ENCODE data around the gene RRAGC.

Gene RRAGC, protein sequence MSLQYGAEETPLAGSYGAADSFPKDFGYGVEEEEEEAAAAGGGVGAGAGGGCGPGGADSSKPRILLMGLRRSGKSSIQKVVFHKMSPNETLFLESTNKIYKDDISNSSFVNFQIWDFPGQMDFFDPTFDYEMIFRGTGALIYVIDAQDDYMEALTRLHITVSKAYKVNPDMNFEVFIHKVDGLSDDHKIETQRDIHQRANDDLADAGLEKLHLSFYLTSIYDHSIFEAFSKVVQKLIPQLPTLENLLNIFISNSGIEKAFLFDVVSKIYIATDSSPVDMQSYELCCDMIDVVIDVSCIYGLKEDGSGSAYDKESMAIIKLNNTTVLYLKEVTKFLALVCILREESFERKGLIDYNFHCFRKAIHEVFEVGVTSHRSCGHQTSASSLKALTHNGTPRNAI

GRCh38 chr1:38859561-38860453 is at the start of gene RRAGC:
Gene RRAGC, minus strand, starts transcription at chr1:38859772. Its CDS starts 126 bp downstream, at chr1:38859646.
- DNase-seq (ENCODE audit: low read depth, low spot score), result peak; percentile 100

DNA sequence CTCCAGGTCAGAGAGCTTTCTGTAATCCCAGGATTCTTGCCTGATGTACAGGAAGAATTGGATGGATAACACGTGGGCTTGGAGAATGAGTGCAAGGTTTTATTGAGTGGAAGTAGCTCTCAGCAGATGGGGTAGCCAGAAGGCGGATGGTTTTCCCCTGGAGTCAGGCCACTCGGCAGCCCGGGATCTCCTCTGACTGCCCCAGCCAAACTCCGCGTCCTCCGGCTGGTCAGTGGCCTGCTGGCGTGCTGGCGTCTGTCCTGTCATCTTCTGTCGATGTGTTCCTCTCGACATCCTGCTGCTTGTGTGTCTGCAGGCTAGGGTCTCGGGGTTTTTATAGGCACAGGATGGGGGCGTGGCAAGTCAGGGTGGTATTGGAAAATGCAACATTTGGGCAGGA is 49.2 kb upstream of the RRAGC start:
- no peak for DNase-seq (ENCODE audit: low read depth, low spot score)

DNA sequence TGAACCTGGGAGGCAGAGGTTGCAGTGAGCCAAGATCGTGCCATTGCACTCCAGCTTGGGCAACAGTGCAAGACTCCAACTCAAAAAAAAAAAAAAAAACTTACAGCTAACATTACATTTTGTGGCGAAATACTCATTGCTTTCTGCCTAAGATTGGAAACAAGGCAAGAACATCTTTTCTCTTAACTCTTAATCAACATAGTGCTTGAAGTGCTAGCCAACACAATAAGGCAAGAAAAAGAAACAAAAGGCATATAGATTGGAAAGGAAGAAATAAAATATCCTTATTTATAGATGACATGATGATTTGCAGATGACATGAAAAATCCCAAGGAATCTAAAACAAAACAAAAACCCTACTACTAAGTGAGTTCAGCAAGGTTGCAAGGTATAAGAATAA is 46.4 kb upstream of the RRAGC start:
- no peak for DNase-seq (ENCODE audit: low read depth, low spot score)

- no peak for DNase-seq (ENCODE audit: low read depth, low spot score)
Measured at GRCh38 chr1:38899560-38899959, 40.0 kb upstream of the RRAGC start.

- peak; percentile 6 for DNase-seq (ENCODE audit: low read depth, low spot score)
Measured at GRCh38 chr1:38898653-38899230, 39.2 kb upstream of the RRAGC start.

GRCh38 chr1:38896169-38896568 is 36.6 kb upstream of the RRAGC start:
- no peak for DNase-seq (ENCODE audit: low read depth, low spot score)

- DNase-seq (ENCODE audit: low read depth, low spot score), result no peak
Measured at GRCh38 chr1:38892976-38893375, 33.4 kb upstream of the RRAGC start.

DNA sequence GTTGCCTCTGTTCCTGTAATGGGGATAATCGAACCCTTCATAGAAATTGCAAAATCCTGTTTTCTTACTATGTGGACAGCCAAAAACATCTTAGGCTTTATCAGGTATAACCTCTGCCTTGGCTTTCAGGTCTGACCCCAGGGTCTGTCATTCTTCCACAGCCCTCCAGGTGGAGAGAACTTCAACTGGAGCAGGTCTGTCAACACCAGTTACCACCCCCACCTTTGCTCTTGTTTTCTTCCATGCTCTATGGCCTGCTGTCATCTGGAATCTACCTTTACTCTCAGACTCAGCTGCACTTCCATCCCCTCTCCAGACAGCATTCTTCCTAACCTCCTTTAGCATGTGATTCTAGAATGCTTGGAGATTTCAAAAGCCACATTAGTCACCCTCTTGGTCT is 32.2 kb upstream of the RRAGC start:
- DNase-seq (ENCODE audit: low read depth, low spot score), result peak; percentile 23

DNA sequence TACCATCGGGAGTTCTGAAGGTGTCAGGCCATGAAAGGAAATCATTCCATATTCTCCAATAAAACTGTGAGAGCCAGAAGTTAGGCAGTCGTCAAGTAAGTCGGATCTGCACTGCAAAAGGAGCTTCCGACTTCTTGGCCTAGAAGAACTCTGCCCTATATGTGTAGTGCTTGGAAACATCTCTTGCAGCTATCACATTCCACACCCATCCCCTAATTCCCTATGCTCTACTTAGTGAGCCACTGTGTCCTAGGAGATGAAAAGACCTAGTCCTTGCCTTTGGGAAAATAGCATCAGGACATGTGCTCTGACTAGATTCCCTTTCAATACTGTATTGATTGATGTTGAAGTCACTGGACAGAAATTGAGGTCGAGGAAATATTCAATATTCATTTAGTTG is 30.0 kb upstream of the RRAGC start:
- no peak for DNase-seq (ENCODE audit: low read depth, low spot score)

DNA sequence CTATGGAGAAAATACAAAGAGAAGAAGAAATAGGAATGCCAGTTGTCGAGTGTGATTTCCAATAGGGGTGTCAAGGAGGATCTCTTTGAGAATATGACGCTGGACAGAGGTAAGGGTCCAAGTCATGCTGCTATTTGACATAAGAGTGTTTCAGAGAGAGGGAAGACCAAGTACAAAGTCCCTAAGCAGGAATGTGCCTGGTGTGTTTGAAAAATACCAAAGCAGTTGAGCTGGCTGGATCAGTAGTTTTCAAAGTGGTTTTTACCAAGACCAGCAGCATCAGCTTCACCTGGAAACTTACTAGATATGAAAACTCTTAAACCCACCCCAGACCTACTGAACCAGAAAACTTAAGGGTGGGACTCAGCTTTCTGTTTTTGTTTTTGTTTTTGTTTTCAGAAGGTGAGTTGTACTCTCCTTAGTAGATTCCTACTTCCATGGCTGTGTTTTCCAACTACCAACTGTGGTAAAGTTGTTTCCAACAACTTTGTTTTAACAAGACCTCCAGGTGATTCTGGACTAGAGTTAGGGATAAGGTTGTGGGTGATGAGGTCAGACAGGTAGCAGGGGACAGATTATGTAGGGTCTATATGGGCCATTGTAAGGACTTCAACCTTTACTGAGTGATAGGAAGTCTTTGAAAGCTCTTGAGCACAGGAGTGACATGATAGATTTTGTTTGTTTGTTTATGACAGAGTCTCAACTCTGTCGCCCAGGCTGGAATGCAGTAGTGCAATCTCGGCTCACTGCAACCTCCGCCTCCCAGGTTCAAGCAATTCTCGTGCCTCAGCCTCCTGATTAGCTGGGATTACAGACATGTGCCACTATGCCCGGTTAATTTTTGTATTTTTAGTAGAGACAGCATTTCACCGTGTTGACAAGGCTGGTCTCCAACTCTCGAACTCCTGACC is 29.1 kb upstream of the RRAGC start:
- no peak for DNase-seq (ENCODE audit: low read depth, low spot score)

- no peak for DNase-seq (ENCODE audit: low read depth, low spot score)
Measured at GRCh38 chr1:38885092-38885491, 25.5 kb upstream of the RRAGC start.

- DNase-seq (ENCODE audit: low read depth, low spot score), result no peak
Measured at GRCh38 chr1:38881487-38881886, 21.9 kb upstream of the RRAGC start, which contains the start of gene GJA9. Gene GJA9, minus strand, starts transcription at chr1:38881587. Its CDS starts 5,489 bp downstream, at chr1:38876098.

DNA sequence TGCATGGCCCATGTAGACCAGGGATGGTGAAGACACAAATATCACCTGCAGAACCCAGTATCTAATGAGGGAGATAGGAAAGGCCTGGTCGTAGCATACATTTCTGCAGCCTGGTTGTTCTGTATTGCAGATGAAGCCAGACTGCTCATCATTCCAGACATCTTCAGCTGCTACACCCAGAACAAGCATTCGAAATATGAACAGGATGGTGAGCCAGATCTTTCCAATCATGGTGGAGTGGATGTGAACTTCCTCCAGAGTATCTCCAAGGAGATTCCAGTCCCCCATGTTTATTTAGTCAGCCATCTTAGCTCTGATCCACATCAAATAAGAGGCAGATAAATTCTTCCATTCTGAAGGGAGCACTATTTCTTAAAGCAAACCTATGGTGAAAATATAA is 16.2 kb upstream of the RRAGC start:
- no peak for DNase-seq (ENCODE audit: low read depth, low spot score)

- DNase-seq (ENCODE audit: low read depth, low spot score), result peak; percentile 99
Measured at GRCh38 chr1:38873027-38873969, 13.7 kb upstream of the RRAGC start, which contains the start of gene MYCBP. Gene MYCBP, minus strand, starts transcription at chr1:38873348. Its CDS starts 43 bp downstream, at chr1:38873305.

- DNase-seq (ENCODE audit: low read depth, low spot score), result peak; percentile 37
Measured at GRCh38 chr1:38872401-38873026, 12.9 kb upstream of the RRAGC start.

GRCh38 chr1:38870996-38871395 is 11.4 kb upstream of the RRAGC start:
- no peak for DNase-seq (ENCODE audit: low read depth, low spot score)

- no peak for DNase-seq (ENCODE audit: low read depth, low spot score)
Measured at GRCh38 chr1:38867208-38867607, 7.6 kb upstream of the RRAGC start.

DNA sequence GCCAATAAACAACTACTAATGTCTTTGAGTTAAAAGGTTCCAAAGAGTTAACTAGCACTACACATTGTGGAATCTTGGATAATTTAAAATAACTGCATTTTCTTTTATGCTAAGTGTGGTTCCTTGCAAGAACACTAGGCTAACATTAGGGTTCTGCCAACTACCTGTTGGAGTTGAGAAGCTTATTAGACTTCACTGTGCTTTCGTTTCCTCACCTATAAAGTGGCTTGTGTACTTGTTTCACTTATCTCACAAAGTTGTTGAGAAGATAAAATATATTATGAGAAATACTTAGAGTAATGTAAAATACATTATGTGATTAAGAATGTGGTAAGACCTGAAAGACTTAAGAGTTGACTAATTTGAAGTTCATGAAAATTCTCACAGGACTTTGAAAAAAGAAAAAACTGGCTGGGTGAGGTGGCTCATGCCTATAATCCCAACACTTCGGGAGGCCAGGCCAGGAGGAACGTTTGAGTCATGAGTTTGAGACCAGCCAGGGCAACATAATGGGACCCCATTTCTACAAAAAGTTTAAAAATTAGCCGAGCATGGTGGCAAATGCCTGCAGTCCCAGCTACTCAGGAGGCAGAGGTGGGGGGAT is 5.6 kb upstream of the RRAGC start:
- no peak for DNase-seq (ENCODE audit: low read depth, low spot score)

- no peak for DNase-seq (ENCODE audit: low read depth, low spot score)
Measured at GRCh38 chr1:38860454-38860795, 853 bp upstream of the RRAGC start.

All from astrocyte of the hippocampus (primary cell).